H9 (cell line): ENCODE results near the gene KIRREL3. TPM values are rescaled to one million over a fixed set of nuclear protein-coding genes. Genes with fewer than 3 reads are reported as not detected.

Experiments used
- DNase-seq: peaks from one replicate; pipeline ENCODE4 v3.0.0-alpha.2; 2017
- H2AFZ ChIP-seq: one replicate; pipeline ENCODE4 v1.6.1; 2013; ENCODE audit warnings: mild to moderate bottlenecking, low read length, control low read depth, moderate library complexity
- H2AK5ac ChIP-seq: 2 replicates; pipeline ENCODE4 v1.6.1; 2013; ENCODE audit warnings: low read length, control low read depth, mixed read lengths; ENCODE audit not compliant: insufficient read length
- H2BK120ac ChIP-seq: one replicate; pipeline ENCODE4 v1.6.1; 2013; ENCODE audit warnings: low read depth, mild to moderate bottlenecking, low read length, control low read depth, inconsistent platforms; ENCODE audit not compliant: poor library complexity, severe bottlenecking
- H2BK12ac ChIP-seq: 2 replicates; pipeline ENCODE4 v1.6.1; 2013; ENCODE audit warnings: low read length, control low read depth, mixed read lengths, low read depth; ENCODE audit not compliant: insufficient read length
- H2BK15ac ChIP-seq: 2 replicates; pipeline ENCODE4 v1.6.1; 2013; ENCODE audit warnings: low read depth, low read length, control low read depth
- H2BK20ac ChIP-seq: one replicate; pipeline ENCODE4 v1.6.1; 2013; ENCODE audit warnings: low read depth, mild to moderate bottlenecking, low read length, control low read depth, inconsistent platforms; ENCODE audit not compliant: poor library complexity, severe bottlenecking
- H2BK5ac ChIP-seq: 2 replicates; pipeline ENCODE4 v1.6.1; 2013; ENCODE audit warnings: low read length, control low read depth, mixed read lengths; ENCODE audit not compliant: insufficient read length
- H3K14ac ChIP-seq: 2 replicates; pipeline ENCODE4 v1.6.1; 2013; ENCODE audit warnings: low read length, control low read depth; ENCODE audit not compliant: insufficient read depth
- H3K18ac ChIP-seq: 2 replicates; pipeline ENCODE4 v1.6.1; 2013; ENCODE audit warnings: low read depth, mild to moderate bottlenecking, mixed read lengths, low read length, control low read depth; ENCODE audit not compliant: insufficient read length
- H3K23ac ChIP-seq: 2 replicates; pipeline ENCODE4 v1.6.1; 2013; ENCODE audit warnings: low read length, control low read depth, mixed read lengths, low read depth; ENCODE audit not compliant: insufficient read length
- H3K23me2 ChIP-seq: 2 replicates; pipeline ENCODE4 v1.6.1; 2013; ENCODE audit warnings: low read depth, mild to moderate bottlenecking, mixed read lengths, low read length, control low read depth; ENCODE audit not compliant: insufficient read length, poor library complexity, severe bottlenecking
- H3K27ac ChIP-seq: 2 replicates; pipeline ENCODE4 v1.5.1; 2013; ENCODE audit warnings: low read length, control low read depth, mixed read lengths, low read depth; ENCODE audit not compliant: insufficient read length
- H3K27me3 ChIP-seq: 2 replicates; pipeline ENCODE4 v1.6.1; 2013; ENCODE audit warnings: low read length, control low read depth, inconsistent platforms; ENCODE audit not compliant: insufficient read depth
- H3K4ac ChIP-seq: 2 replicates; pipeline ENCODE4 v1.6.1; 2013; ENCODE audit warnings: low read depth, mild to moderate bottlenecking, control low read depth, inconsistent platforms, low read length, moderate library complexity
- H3K4me1 ChIP-seq: 2 replicates; pipeline ENCODE4 v1.6.1; 2013; ENCODE audit warnings: low read length, control low read depth, inconsistent platforms; ENCODE audit not compliant: insufficient read depth
- H3K4me2 ChIP-seq: 2 replicates; pipeline ENCODE4 v1.6.1; 2013; ENCODE audit warnings: low read length, control low read depth, mixed read lengths; ENCODE audit not compliant: insufficient read length, insufficient read depth
- H3K56ac ChIP-seq: 2 replicates; pipeline ENCODE4 v1.6.1; 2013; ENCODE audit warnings: low read depth, mild to moderate bottlenecking, mixed read lengths, low read length, control low read depth; ENCODE audit not compliant: insufficient read length
- H3K79me1 ChIP-seq: 2 replicates; pipeline ENCODE4 v1.6.1; 2013; ENCODE audit warnings: low read depth, mild to moderate bottlenecking, moderate library complexity, low read length, control low read depth, inconsistent platforms; ENCODE audit not compliant: insufficient read depth, poor library complexity, severe bottlenecking
- H3K79me2 ChIP-seq: 2 replicates; pipeline ENCODE4 v1.6.1; 2013; ENCODE audit warnings: low read length, control low read depth, inconsistent platforms; ENCODE audit not compliant: insufficient read depth
- H3K9ac ChIP-seq: 2 replicates; pipeline ENCODE4 v1.6.1; 2013; ENCODE audit warnings: low read length, control low read depth, mixed read lengths; ENCODE audit not compliant: insufficient read length; ENCODE audit errors: extremely low read depth
- H3K9me3 ChIP-seq: one replicate; pipeline ENCODE4 v1.6.1; 2013; ENCODE audit warnings: low read depth, low read length, inconsistent platforms; ENCODE audit not compliant: control insufficient read depth
- H3T11ph ChIP-seq: one replicate; pipeline ENCODE4 v1.6.1; 2013; ENCODE audit warnings: mild to moderate bottlenecking, low read length, control low read depth, inconsistent platforms
- H4K20me1 ChIP-seq: one replicate; pipeline ENCODE4 v1.6.1; 2013; ENCODE audit not compliant: control insufficient read depth, insufficient read length, insufficient read depth
- H4K5ac ChIP-seq: 2 replicates; pipeline ENCODE4 v1.6.1; 2013; ENCODE audit warnings: low read depth, mild to moderate bottlenecking, mixed read lengths, low read length, control low read depth; ENCODE audit not compliant: insufficient read length
- H4K8ac ChIP-seq: replicated peaks from 2 replicates; pipeline ENCODE4 v1.6.1; 2013; ENCODE audit warnings: low read length, control low read depth, mixed read lengths, low read depth; ENCODE audit not compliant: insufficient read length
- H4K91ac ChIP-seq: 2 replicates; pipeline ENCODE4 v1.6.1; 2013; ENCODE audit warnings: low read depth, mild to moderate bottlenecking, moderate library complexity, mixed read lengths, low read length, control low read depth; ENCODE audit not compliant: insufficient read length
- H3K27ac Mint-ChIP-seq, 3 experiments: 2 replicates in 2 of 3; 3 replicates in 1 of 3; pipeline ENCODE4 v1.8.0; 2020 to 2021; ENCODE audit warnings: mixed read lengths in 3 of 3, mild to moderate bottlenecking in 1 of 3, moderate library complexity in 1 of 3
- H3K27me3 Mint-ChIP-seq: 2 replicates; pipeline ENCODE4 v1.8.0; 2021; ENCODE audit warnings: low read depth, mild to moderate bottlenecking, moderate library complexity, mixed read lengths
- H3K36me3 Mint-ChIP-seq, 3 experiments: 2 replicates in 2 of 3; 3 replicates in 1 of 3; pipeline ENCODE4 v1.8.0; 2020 to 2021; ENCODE audit warnings: low read depth in 3 of 3, mixed read lengths in 3 of 3; ENCODE audit not compliant: insufficient read depth in 1 of 3
- H3K4me1 Mint-ChIP-seq, 2 experiments: 2 replicates each; pipeline ENCODE4 v1.8.0; 2020; ENCODE audit warnings: mixed read lengths in 2 of 2
- H3K4me3 Mint-ChIP-seq, 2 experiments: 2 replicates in 1 of 2; 3 replicates in 1 of 2; pipeline ENCODE4 v1.8.0; 2020 to 2021; ENCODE audit warnings: mild to moderate bottlenecking in 2 of 2, mixed read lengths in 2 of 2, moderate library complexity in 1 of 2
- H3K9me3 Mint-ChIP-seq, 2 experiments: 2 replicates in 1 of 2; 3 replicates in 1 of 2; pipeline ENCODE4 v1.8.0; 2020; ENCODE audit warnings: mild to moderate bottlenecking in 2 of 2, mixed read lengths in 2 of 2, moderate library complexity in 1 of 2
- CTCF ChIP-seq: fragments of 200-600 bp; sonication (generic); conservative IDR thresholded peaks from 3 replicates; pipeline ENCODE4 v1.8.0; 2021; ENCODE audit warnings: antibody characterized with exemption, mild to moderate bottlenecking
- whole genome bisulfite sequencing: extraction: QIAGEN DNeasy Blood & Tissue Kit; methylation state at CpG from one replicate; pipeline ENCODE4 v1.1.7; 2013; ENCODE audit warnings: missing lambda C conversion rate, low lambda C conversion rate, mixed read lengths; ENCODE audit not compliant: insufficient read length; ENCODE audit errors: extremely low coverage; 5-methylcytosine and 5-hydroxymethylcytosine counted together
- total RNA-seq: library from RNA; stranded (reverse); gene quantifications from 2 replicates; pipeline ENCODE4 v1.2.1, GENCODE V29; 2021

Gene KIRREL3
- total RNA-seq, 1 experiment from 2014 or later, result 0.17 TPM

GRCh38 chr11:126477535-126478305 lies 522.9 kb downstream of the KIRREL3 start:
- Histone ChIP-seq H3K18ac (no peak overlapping the region), H3K14ac (no peak overlapping the region), H3K9ac (no peak overlapping the region), H4K8ac (no peak overlapping the region), H2BK120ac (no peak overlapping the region), H3K79me1 (no peaks in the 10 kb centered on the region), H2BK15ac (no peak overlapping the region), H3K23me2 (no peaks in the 10 kb centered on the region), H2BK20ac (no peak overlapping the region), H3K4me1 (no peaks in the 10 kb centered on the region), H3K9me3 (no peaks in the 10 kb centered on the region), H4K20me1 (no peaks in the 10 kb centered on the region), H3K79me2 (no peaks in the 10 kb centered on the region), H3K56ac (no peak overlapping the region), H2AK5ac (no peak overlapping the region), H3K4ac (no peak overlapping the region), H2AFZ (no peak overlapping the region), H2BK12ac (no peak overlapping the region), H3K27me3 (no peaks in the 10 kb centered on the region; the same call in 1 of the 2 replicates), H3T11ph (no peak overlapping the region), H4K5ac (no peak overlapping the region), H3K27ac (no peak overlapping the region), H3K4me2 (no peak overlapping the region), H3K23ac (no peak overlapping the region), H4K91ac (no peak overlapping the region), H2BK5ac (no peak overlapping the region)
- Mint-ChIP-seq H3K27me3 (peaks cover 3% of the 10 kb centered on the region), H3K9me3 (no peaks in the 10 kb centered on the region; a peak in 1 of 5 replicates), H3K36me3 (no peaks in the 10 kb centered on the region; a peak in 1 of 7 replicates), H3K27ac (no peak overlapping the region), H3K4me3 (no peak overlapping the region), H3K4me1 (peaks cover 7 to 25% of the 10 kb centered on the region in 2 experiments)
- no peak for TF ChIP-seq CTCF
- no CpG with 5 or more reads among the region's 14 CpGs for WGBS
- no peak for DNase-seq
